GM19463 (cell line): ENCODE measurements around the gene CENPB.
A peak's percentile ranks its signal among the peaks of the same experiment; 100 is the strongest.
"Not testable (repeated sequence)": the region's sequence is repeated elsewhere in the genome, so short reads cannot be mapped to it uniquely, and the experiment has no call there.

ENCODE experiments used
- ATAC-seq: cut with Tn5 transposase; IDR thresholded peaks from one replicate; pipeline ENCODE4 v1.9.1; 2021; ENCODE audit warnings: mild to moderate bottlenecking, moderate library complexity; ENCODE audit not compliant: unreplicated experiment

The CENPB gene

GRCh38 chr20:3811467-3812258, 25.1 kb upstream of the CENPB start:
- ATAC-seq, result peak; percentile 78

GRCh38 chr20:3808544-3808943, 22.0 kb upstream of the CENPB start:
- ATAC-seq, result no peak

GRCh38 chr20:3804781-3805180, 18.2 kb upstream of the CENPB start:
- ATAC-seq, result no peak

GRCh38 chr20:3804254-3804751, 17.8 kb upstream of the CENPB start:
- ATAC-seq, result no peak

GRCh38 chr20:3803854-3804253, 17.3 kb upstream of the CENPB start:
- ATAC-seq, result no peak

GRCh38 chr20:3803289-3803688, 16.7 kb upstream of the CENPB start:
- no peak for ATAC-seq

GRCh38 chr20:3802524-3803239, 16.1 kb upstream of the CENPB start:
- no peak for ATAC-seq

- ATAC-seq, result no peak
These were observed 15.3 kb upstream of the CENPB start for GRCh38 chr20:3801846-3802245.

GRCh38 chr20:3801299-3801698, 14.8 kb upstream of the CENPB start:
- no peak for ATAC-seq

GRCh38 chr20:3800878-3801260, 14.3 kb upstream of the CENPB start:
- ATAC-seq, result no peak

GRCh38 chr20:3800256-3800877, 13.8 kb upstream of the CENPB start:
- no peak for ATAC-seq

GRCh38 chr20:3798908-3799248, 12.3 kb upstream of the CENPB start:
- no peak for ATAC-seq

- ATAC-seq, result no peak
These were observed 11.8 kb upstream of the CENPB start for GRCh38 chr20:3798373-3798768.

- no peak for ATAC-seq
These were observed 11.2 kb upstream of the CENPB start for GRCh38 chr20:3797592-3798372.

- ATAC-seq, result no peak
These were observed 10.6 kb upstream of the CENPB start for GRCh38 chr20:3797226-3797545.

GRCh38 chr20:3796477-3797225, 10.1 kb upstream of the CENPB start:
- no peak for ATAC-seq

- ATAC-seq, result peak; percentile 57
These were observed 9.2 kb upstream of the CENPB start, which contains the start of gene CDC25B for GRCh38 chr20:3795511-3796468. CDC25B (plus strand) TSS chr20:3796310; CDS start chr20:3796532, 222 bp downstream.

GRCh38 chr20:3794701-3795420, 8.3 kb upstream of the CENPB start:
- ATAC-seq, result no peak

- not testable (repeated sequence) for ATAC-seq
These were observed 7.6 kb upstream of the CENPB start for GRCh38 chr20:3794168-3794567.
